Sigmoid colon (tissue), 4 donors: ENCODE data around the gene LRRC8D.

Experiments
- EP300 ChIP-seq, 4 donors: sonication (generic); formaldehyde crosslinking; IDR thresholded peaks; one replicate each; pipeline ENCODE4 v1.6.1; 2017; ENCODE audit warnings: antibody characterized with exemption in 4 of 4
- POLR2A ChIP-seq, 2 donors: fragments of 450-650 bp; IDR thresholded peaks; one replicate each; pipeline ENCODE4 v1.6.1; 2016; ENCODE audit warnings: antibody characterized with exemption in 2 of 2, mild to moderate bottlenecking in 2 of 2, moderate library complexity in 2 of 2
- TF ChIP-seq, protein P1 (sequence below), 4 experiments: fragments of 450-650 bp in 3 of 4; fragments of 200-600 bp in 1 of 4; IDR thresholded peaks; one replicate each; pipeline ENCODE4 v1.5.1; 2016 to 2019; ENCODE audit warnings: antibody characterized with exemption in 4 of 4, mild to moderate bottlenecking in 3 of 4, moderate library complexity in 2 of 4

DNA sequence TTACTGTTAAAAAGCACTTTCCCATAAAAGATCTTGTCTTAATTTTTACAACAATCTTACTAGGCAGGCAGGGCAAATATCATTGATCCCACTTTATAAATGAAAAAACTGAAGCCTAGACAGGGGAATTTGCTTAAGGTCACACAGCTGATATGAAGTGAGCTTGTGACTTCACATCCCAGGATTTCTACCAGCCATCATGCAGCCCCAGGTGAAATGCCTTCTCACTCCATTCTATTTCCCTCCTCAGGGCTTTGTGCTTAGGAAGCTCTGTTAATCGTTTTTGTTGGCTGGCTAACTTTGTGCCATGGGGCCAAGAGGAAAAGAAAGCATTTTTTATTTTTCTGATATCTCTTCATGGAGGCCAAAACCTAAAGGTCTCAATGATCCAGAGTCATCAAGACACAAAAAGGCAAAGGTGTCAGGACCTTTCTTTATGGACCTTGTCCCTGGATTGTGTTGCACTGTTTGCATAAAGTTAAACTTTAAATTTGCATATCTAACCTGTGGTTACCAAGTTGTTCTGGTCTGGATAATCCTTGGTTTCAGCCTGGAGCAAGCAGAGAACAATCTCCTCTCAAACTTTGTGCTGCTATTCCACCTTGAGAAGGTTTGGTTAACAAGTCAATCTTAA lies 129.3 kb downstream of the LRRC8D start:
- no peak for TF ChIP-seq EP300 (IDR thresholded peaks at IDR 0.05)
- TF ChIP-seq, protein P1, sequence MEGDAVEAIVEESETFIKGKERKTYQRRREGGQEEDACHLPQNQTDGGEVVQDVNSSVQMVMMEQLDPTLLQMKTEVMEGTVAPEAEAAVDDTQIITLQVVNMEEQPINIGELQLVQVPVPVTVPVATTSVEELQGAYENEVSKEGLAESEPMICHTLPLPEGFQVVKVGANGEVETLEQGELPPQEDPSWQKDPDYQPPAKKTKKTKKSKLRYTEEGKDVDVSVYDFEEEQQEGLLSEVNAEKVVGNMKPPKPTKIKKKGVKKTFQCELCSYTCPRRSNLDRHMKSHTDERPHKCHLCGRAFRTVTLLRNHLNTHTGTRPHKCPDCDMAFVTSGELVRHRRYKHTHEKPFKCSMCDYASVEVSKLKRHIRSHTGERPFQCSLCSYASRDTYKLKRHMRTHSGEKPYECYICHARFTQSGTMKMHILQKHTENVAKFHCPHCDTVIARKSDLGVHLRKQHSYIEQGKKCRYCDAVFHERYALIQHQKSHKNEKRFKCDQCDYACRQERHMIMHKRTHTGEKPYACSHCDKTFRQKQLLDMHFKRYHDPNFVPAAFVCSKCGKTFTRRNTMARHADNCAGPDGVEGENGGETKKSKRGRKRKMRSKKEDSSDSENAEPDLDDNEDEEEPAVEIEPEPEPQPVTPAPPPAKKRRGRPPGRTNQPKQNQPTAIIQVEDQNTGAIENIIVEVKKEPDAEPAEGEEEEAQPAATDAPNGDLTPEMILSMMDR (IDR thresholded peaks at IDR 0.05): no peak
- TF ChIP-seq POLR2A (IDR thresholded peaks at IDR 0.05): no peak
